ENCODE data around the gene MKKS. TPM values are rescaled to one million over a fixed set of nuclear protein-coding genes. Genes with fewer than 3 reads are reported as not detected.

MKKS gene
- total and polyA plus RNA-seq, 9 of the 15 experiments (the other 6 are each of a cell fraction or from before 2014, with no cell fraction given): 6.8 to 26.8 (median 12.0) TPM

GRCh38 chr20:10465135-10465534, 31.1 kb upstream of the MKKS start (continued):
- TF ChIP-seq ARID3A (IDR thresholded peaks at IDR 0.05; ENCODE audit: borderline replicate concordance, low read depth, low read length) (no peak), ZFP30 (CRISPR knock-in tag; IDR thresholded peaks at IDR 0.05; ENCODE audit: borderline replicate concordance) (no peak)

- ATAC-seq: no peak
- no peaks in the 10 kb centered on the region for H3K36me3 ChIP-seq (ENCODE audit: control insufficient read depth, insufficient read depth, low read length)
- TF ChIP-seq CEBPB (tag; IDR thresholded peaks at IDR 0.05) (peak; percentile 79), CEBPG (CRISPR knock-in tag; IDR thresholded peaks at IDR 0.05) (peak; percentile 59; the same call in 1 of the 2 replicates), CEBPG (tag; conservative IDR thresholded peaks at IDR 0.05 in 1 of 2, IDR thresholded peaks at IDR 0.05 in 1 of 2) (peak; percentile 72), SNIP1 (IDR thresholded peaks at IDR 0.05; ENCODE audit: low read depth) (no peak), IRF9 (tag; IDR thresholded peaks at IDR 0.05) (no peak), ATF3 (IDR thresholded peaks at IDR 0.05) (peak; percentile 43; the same call in 1 of the 2 replicates), ATF3 (CRISPR knock-in tag; conservative IDR thresholded peaks at IDR 0.05) (no peak), CBFA2T3 (IDR thresholded peaks at IDR 0.05) (no peak), TRIM24 (IDR thresholded peaks at IDR 0.05) (peak; percentile 21 to 66; a peak in 2 of 4 replicates)
- no peak overlapping the region for H3K4me3 ChIP-seq
- H3K4me1 ChIP-seq (replicated peaks in 1 of 2; ENCODE audit: control insufficient read depth in 2 of 2, insufficient read depth in 2 of 2, low read length in 2 of 2): peaks cover 0 to 4% of the 10 kb centered on the region in 2 experiments; a peak in 2 of 5 replicates
- no peak overlapping the region for H3K9ac ChIP-seq (ENCODE audit: insufficient read depth in 1 of 2, low read depth in 2 of 2, low read length in 2 of 2)
- no peaks in the 10 kb centered on the region; the same call in 2 of the 3 replicates for H3K79me2 ChIP-seq (ENCODE audit: control insufficient read depth, insufficient read depth, low read length)
- DNase-seq (ENCODE audit: extremely low read depth in 1 of 4, low spot score in 3 of 4): no peak
- intact Hi-C loops (cut with micrococcal nuclease) (no loop called here), in situ Hi-C loops (cut with MboI) (no loop called here)
- no peak overlapping the region for H3K27ac ChIP-seq (ENCODE audit: extremely low read depth, low read depth, low read length)
- no peaks in the 10 kb centered on the region for H3K27me3 ChIP-seq (ENCODE audit: control insufficient read depth in 2 of 2, insufficient read depth in 2 of 2, low read length in 2 of 2)
- no peaks in the 10 kb centered on the region for H4K20me1 ChIP-seq (replicated peaks; ENCODE audit: control insufficient read depth, insufficient read depth, low read length)
- no peak overlapping the region for H3K4me2 ChIP-seq (ENCODE audit: insufficient read depth, low read length)
- WGBS (ENCODE audit: insufficient coverage, low coverage, missing lambda C conversion rate): 78% methylated on average over 2 of the region's 2 CpGs
- POLR2A ChIA-PET: no interaction called here
- no peak overlapping the region for H2AFZ ChIP-seq (ENCODE audit: low read depth, low read length)
- no peaks in the 10 kb centered on the region; the same call in 1 of the 2 replicates for H3K9me3 ChIP-seq (replicated peaks; ENCODE audit: control insufficient read depth, insufficient read depth, low read depth, low read length)
- FAIRE-seq: no peak
- CTCF ChIA-PET (ENCODE audit: low intra/inter-chr PET ratio): no interaction called here
- no peaks in the 10 kb centered on the region for H3K9me1 ChIP-seq (ENCODE audit: control insufficient read depth, insufficient read depth, low read length)
- no TSS peak for BruUV-seq (replicated peaks)
Observed at GRCh38 chr20:10463622-10464021, 29.6 kb upstream of the MKKS start.
